GM18499 (cell line): Measurements from ENCODE around the gene TMEM131L.
"Not testable (repeated sequence)": the region's sequence is repeated elsewhere in the genome, so short reads cannot be mapped to it uniquely, and the experiment has no call there.

Experiments
- ATAC-seq: cut with Tn5 transposase; IDR thresholded peaks from one replicate; pipeline ENCODE4 v1.9.1; 2021; ENCODE audit warnings: moderate number of reproducible peaks; ENCODE audit not compliant: insufficient read depth, unreplicated experiment

TMEM131L gene

GRCh38 chr4:153594210-153594609, 128.1 kb downstream of the TMEM131L start:
- ATAC-seq: no peak

- ATAC-seq: no peak
Observed at GRCh38 chr4:153595894-153596601, 129.9 kb downstream of the TMEM131L start.

- no peak for ATAC-seq
Observed at GRCh38 chr4:153602758-153603157, 136.6 kb downstream of the TMEM131L start.

- ATAC-seq: no peak
Observed at GRCh38 chr4:153603258-153603657, 137.1 kb downstream of the TMEM131L start.

- ATAC-seq: no peak
Observed at GRCh38 chr4:153603835-153604234, 137.7 kb downstream of the TMEM131L start.

- ATAC-seq: not testable (repeated sequence)
Observed at GRCh38 chr4:153609070-153609469, 142.9 kb downstream of the TMEM131L start.

- ATAC-seq: no peak
Observed at GRCh38 chr4:153610623-153611376, 144.6 kb downstream of the TMEM131L start.

GRCh38 chr4:153611679-153612078, 145.5 kb downstream of the TMEM131L start:
- no peak for ATAC-seq

GRCh38 chr4:153612878-153613277, 146.7 kb downstream of the TMEM131L start:
- ATAC-seq: no peak

GRCh38 chr4:153616006-153616555, 149.9 kb downstream of the TMEM131L start:
- no peak for ATAC-seq

- no peak for ATAC-seq
Observed at GRCh38 chr4:153618833-153619232, 152.7 kb downstream of the TMEM131L start.

- no peak for ATAC-seq
Observed at GRCh38 chr4:153619811-153620210, 153.7 kb downstream of the TMEM131L start.

GRCh38 chr4:153620352-153620751, 154.2 kb downstream of the TMEM131L start:
- ATAC-seq: no peak

- ATAC-seq: no peak
Observed at GRCh38 chr4:153622093-153622492, 155.9 kb downstream of the TMEM131L start.

- no peak for ATAC-seq
Observed at GRCh38 chr4:153622778-153623240, 156.6 kb downstream of the TMEM131L start.

- no peak for ATAC-seq
Observed at GRCh38 chr4:153623491-153623890, 157.3 kb downstream of the TMEM131L start.

- no peak for ATAC-seq
Observed at GRCh38 chr4:153628796-153629315, 162.7 kb downstream of the TMEM131L start.

GRCh38 chr4:153629776-153630175, 163.6 kb downstream of the TMEM131L start:
- no peak for ATAC-seq

GRCh38 chr4:153634738-153635353, 168.7 kb downstream of the TMEM131L start:
- no peak for ATAC-seq

- no peak for ATAC-seq
Observed at GRCh38 chr4:153635846-153636245, 169.7 kb downstream of the TMEM131L start.

- ATAC-seq: no peak
Observed at GRCh38 chr4:153637201-153637600, 171.0 kb downstream of the TMEM131L start.
